SU-DHL-6 (cell line): ENCODE measurements around the gene GAREM2.

ENCODE experiments used
- CTCF ChIP-seq: fragments of 200-600 bp; sonication (generic); IDR thresholded peaks from one replicate; pipeline ENCODE4 v1.5.1; 2017; ENCODE audit warnings: antibody characterized with exemption, mild to moderate bottlenecking, low read length, moderate library complexity; ENCODE audit not compliant: insufficient read depth, poor library complexity, severe bottlenecking
- EZH2phosphoT487 ChIP-seq: fragments of 200-600 bp; sonication (generic), shearing (Covaris generic); conservative IDR thresholded peaks from 2 replicates; pipeline ENCODE4 v1.6.1; 2018; ENCODE audit warnings: mild to moderate bottlenecking, antibody characterized with exemption, low read length, moderate library complexity, mixed read lengths

- TF ChIP-seq CTCF, result no peak
- TF ChIP-seq EZH2phosphoT487, result no peak
Measured at GRCh38 chr2:26165403-26165802, 7.5 kb upstream of the GAREM2 start.
